ENCODE results near the gene AZIN2. TPM values are rescaled to one million over a fixed set of nuclear protein-coding genes. Genes with fewer than 3 reads are reported as not detected.

AZIN2 gene
- total and polyA plus RNA-seq, 9 of the 15 experiments (the other 6 are each of a cell fraction or from before 2014, with no cell fraction given), result 0.06 to 0.91 (median 0.42) TPM; not detected in 2

DNA sequence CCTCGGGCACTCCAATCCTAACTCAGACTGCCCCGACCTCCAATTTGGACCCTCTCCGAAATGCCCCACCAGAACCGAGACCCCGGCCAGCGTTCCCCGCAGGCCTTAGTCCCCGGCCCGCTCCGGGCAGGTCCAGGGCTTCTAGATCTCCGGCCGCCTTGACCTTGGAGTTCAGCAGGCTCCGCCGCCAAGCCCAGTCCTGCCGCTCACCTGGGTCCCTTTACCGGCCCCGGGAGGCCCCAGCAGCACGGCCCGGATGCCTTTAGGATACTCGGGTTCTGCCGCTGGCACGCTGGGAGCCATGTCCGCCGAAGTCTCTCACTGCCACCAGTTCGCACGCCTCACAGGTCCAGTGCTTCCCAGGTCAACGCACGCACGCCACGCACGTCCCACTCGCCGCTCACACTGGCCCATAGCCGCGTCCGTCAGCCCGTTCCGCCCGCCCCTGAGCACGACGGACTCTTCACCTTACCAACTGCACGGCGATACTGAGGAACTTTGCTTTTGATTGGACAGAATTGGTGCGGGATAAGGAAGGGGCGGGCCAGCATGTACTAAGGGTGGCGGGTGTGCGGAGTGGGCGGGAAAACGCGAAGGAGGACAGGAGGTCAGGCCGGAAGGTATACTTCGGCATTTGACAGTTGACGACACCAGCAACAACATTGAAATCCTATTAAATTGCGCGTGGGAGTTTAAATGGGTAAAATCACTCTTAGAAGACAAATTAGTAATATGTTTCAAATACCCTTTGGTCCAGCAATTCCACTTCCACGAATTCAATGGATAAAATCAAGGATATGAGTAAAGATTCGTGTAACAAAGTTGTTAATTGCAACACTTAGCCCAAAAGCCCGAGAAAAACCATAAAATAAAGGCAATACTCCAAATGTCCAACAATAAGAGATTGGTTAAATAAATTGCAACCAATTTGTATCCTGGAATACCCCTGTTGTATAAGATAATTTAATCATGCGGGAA is 44.1 kb upstream of the AZIN2 start, which contains the start of gene AK2 (continued):
- TF ChIP-seq ZNF561 (CRISPR knock-in tag; conservative IDR thresholded peaks at IDR 0.05) (no peak), PHF20 (IDR thresholded peaks at IDR 0.05; ENCODE audit: partially characterized antibody) (peak; percentile 16), SP1 (CRISPR knock-in tag; IDR thresholded peaks at IDR 0.05) (peak; percentile 100), GTF2F1 (IDR thresholded peaks at IDR 0.05; ENCODE audit: low read depth, low read length) (no peak), DACH1 (IDR thresholded peaks at IDR 0.05; ENCODE audit: partially characterized antibody) (no peak), CREB1 (IDR thresholded peaks at IDR 0.05) (peak; percentile 89), CREB1 (CRISPR knock-in tag; IDR thresholded peaks at IDR 0.05) (peak; percentile 96), SP2 (IDR thresholded peaks at IDR 0.05; ENCODE audit: extremely low read depth, low read depth, low read length, poor library complexity, severe bottlenecking) (peak; percentile 97), MEIS2 (IDR thresholded peaks at IDR 0.05; ENCODE audit: partially characterized antibody) (peak; percentile 78), PRPF4 (IDR thresholded peaks at IDR 0.05; ENCODE audit: insufficient read depth, low read depth, low read length, poor library complexity, severe bottlenecking) (no peak), SMAD4 (CRISPR knock-in tag; conservative IDR thresholded peaks at IDR 0.05) (no peak; the same call in 1 of the 2 replicates), SREBF2 (CRISPR knock-in tag; IDR thresholded peaks at IDR 0.05) (no peak), ZSCAN32 (CRISPR knock-in tag; IDR thresholded peaks at IDR 0.05) (no peak)
- TF ChIP-seq, protein P1, sequence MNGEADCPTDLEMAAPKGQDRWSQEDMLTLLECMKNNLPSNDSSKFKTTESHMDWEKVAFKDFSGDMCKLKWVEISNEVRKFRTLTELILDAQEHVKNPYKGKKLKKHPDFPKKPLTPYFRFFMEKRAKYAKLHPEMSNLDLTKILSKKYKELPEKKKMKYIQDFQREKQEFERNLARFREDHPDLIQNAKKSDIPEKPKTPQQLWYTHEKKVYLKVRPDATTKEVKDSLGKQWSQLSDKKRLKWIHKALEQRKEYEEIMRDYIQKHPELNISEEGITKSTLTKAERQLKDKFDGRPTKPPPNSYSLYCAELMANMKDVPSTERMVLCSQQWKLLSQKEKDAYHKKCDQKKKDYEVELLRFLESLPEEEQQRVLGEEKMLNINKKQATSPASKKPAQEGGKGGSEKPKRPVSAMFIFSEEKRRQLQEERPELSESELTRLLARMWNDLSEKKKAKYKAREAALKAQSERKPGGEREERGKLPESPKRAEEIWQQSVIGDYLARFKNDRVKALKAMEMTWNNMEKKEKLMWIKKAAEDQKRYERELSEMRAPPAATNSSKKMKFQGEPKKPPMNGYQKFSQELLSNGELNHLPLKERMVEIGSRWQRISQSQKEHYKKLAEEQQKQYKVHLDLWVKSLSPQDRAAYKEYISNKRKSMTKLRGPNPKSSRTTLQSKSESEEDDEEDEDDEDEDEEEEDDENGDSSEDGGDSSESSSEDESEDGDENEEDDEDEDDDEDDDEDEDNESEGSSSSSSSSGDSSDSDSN (IDR thresholded peaks at IDR 0.05; ENCODE audit: borderline replicate concordance in 1 of 2, low read depth in 2 of 2, low read length in 2 of 2), result peak; percentile 45 to 73; a peak in 1 of 4 replicates
- TF ChIP-seq, protein P2, sequence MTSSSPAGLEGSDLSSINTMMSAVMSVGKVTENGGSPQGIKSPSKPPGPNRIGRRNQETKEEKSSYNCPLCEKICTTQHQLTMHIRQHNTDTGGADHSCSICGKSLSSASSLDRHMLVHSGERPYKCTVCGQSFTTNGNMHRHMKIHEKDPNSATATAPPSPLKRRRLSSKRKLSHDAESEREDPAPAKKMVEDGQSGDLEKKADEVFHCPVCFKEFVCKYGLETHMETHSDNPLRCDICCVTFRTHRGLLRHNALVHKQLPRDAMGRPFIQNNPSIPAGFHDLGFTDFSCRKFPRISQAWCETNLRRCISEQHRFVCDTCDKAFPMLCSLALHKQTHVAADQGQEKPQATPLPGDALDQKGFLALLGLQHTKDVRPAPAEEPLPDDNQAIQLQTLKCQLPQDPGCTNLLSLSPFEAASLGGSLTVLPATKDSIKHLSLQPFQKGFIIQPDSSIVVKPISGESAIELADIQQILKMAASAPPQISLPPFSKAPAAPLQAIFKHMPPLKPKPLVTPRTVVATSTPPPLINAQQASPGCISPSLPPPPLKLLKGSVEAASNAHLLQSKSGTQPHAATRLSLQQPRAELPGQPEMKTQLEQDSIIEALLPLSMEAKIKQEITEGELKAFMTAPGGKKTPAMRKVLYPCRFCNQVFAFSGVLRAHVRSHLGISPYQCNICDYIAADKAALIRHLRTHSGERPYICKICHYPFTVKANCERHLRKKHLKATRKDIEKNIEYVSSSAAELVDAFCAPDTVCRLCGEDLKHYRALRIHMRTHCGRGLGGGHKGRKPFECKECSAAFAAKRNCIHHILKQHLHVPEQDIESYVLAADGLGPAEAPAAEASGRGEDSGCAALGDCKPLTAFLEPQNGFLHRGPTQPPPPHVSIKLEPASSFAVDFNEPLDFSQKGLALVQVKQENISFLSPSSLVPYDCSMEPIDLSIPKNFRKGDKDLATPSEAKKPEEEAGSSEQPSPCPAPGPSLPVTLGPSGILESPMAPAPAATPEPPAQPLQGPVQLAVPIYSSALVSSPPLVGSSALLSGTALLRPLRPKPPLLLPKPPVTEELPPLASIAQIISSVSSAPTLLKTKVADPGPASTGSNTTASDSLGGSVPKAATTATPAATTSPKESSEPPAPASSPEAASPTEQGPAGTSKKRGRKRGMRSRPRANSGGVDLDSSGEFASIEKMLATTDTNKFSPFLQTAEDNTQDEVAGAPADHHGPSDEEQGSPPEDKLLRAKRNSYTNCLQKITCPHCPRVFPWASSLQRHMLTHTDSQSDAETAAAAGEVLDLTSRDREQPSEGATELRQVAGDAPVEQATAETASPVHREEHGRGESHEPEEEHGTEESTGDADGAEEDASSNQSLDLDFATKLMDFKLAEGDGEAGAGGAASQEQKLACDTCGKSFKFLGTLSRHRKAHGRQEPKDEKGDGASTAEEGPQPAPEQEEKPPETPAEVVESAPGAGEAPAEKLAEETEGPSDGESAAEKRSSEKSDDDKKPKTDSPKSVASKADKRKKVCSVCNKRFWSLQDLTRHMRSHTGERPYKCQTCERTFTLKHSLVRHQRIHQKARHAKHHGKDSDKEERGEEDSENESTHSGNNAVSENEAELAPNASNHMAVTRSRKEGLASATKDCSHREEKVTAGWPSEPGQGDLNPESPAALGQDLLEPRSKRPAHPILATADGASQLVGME (CRISPR knock-in tag; IDR thresholded peaks at IDR 0.05), result no peak
- TF ChIP-seq, protein P3, sequence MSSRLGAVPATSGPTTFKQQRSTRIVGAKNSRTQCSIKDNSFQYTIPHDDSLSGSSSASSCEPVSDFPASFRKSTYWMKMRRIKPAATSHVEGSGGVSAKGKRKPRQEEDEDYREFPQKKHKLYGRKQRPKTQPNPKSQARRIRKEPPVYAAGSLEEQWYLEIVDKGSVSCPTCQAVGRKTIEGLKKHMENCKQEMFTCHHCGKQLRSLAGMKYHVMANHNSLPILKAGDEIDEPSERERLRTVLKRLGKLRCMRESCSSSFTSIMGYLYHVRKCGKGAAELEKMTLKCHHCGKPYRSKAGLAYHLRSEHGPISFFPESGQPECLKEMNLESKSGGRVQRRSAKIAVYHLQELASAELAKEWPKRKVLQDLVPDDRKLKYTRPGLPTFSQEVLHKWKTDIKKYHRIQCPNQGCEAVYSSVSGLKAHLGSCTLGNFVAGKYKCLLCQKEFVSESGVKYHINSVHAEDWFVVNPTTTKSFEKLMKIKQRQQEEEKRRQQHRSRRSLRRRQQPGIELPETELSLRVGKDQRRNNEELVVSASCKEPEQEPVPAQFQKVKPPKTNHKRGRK (tag; IDR thresholded peaks at IDR 0.05), result no peak; the same call in 1 of the 2 replicates

Measured in K562 (cell line).